GM19193 (cell line): ENCODE data around the gene COL17A1.

Experiments used
- POLR2A ChIP-seq: IDR thresholded peaks from 4 replicates; pipeline ENCODE4 v1.6.1; 2011; ENCODE audit not compliant: insufficient read depth, insufficient read length; ENCODE audit errors: extremely low read depth

The COL17A1 gene

GRCh38 chr10:104033401-104033930 lies 52.2 kb downstream of the COL17A1 start:
- no peak for TF ChIP-seq POLR2A

- TF ChIP-seq POLR2A: no peak
Observed at GRCh38 chr10:104032144-104032775, 53.4 kb downstream of the COL17A1 start.

GRCh38 chr10:104031631-104032030 lies 54.0 kb downstream of the COL17A1 start:
- TF ChIP-seq POLR2A: no peak

GRCh38 chr10:104029521-104029860 lies 56.2 kb downstream of the COL17A1 start:
- no peak for TF ChIP-seq POLR2A

GRCh38 chr10:104028823-104029520 lies 56.7 kb downstream of the COL17A1 start:
- TF ChIP-seq POLR2A: no peak

- TF ChIP-seq POLR2A: no peak
Observed at GRCh38 chr10:104028146-104028545, 57.5 kb downstream of the COL17A1 start.

- no peak for TF ChIP-seq POLR2A
Observed at GRCh38 chr10:104026762-104027161, 58.9 kb downstream of the COL17A1 start.

GRCh38 chr10:104025524-104025923 lies 60.2 kb downstream of the COL17A1 start:
- no peak for TF ChIP-seq POLR2A

- TF ChIP-seq POLR2A: no peak
Observed at GRCh38 chr10:104022026-104022425, 63.7 kb downstream of the COL17A1 start.

GRCh38 chr10:104021246-104021645 lies 64.4 kb downstream of the COL17A1 start:
- no peak for TF ChIP-seq POLR2A

- TF ChIP-seq POLR2A: no peak
Observed at GRCh38 chr10:104020020-104020419, 65.7 kb downstream of the COL17A1 start.

- no peak for TF ChIP-seq POLR2A
Observed at GRCh38 chr10:104018471-104018870, 67.2 kb downstream of the COL17A1 start.

GRCh38 chr10:104016661-104017060 lies 69.0 kb downstream of the COL17A1 start:
- no peak for TF ChIP-seq POLR2A

GRCh38 chr10:104014176-104014575 lies 71.5 kb downstream of the COL17A1 start:
- TF ChIP-seq POLR2A: no peak

GRCh38 chr10:104013489-104013888 lies 72.2 kb downstream of the COL17A1 start:
- no peak for TF ChIP-seq POLR2A

GRCh38 chr10:104011904-104012303 lies 73.8 kb downstream of the COL17A1 start:
- TF ChIP-seq POLR2A: no peak
